ENCODE data around the gene LRP8.

LRP8 gene

GRCh38 chr1:53321366-53321765 is 6.5 kb downstream of the LRP8 start:
- no peak for DNase-seq

DNA sequence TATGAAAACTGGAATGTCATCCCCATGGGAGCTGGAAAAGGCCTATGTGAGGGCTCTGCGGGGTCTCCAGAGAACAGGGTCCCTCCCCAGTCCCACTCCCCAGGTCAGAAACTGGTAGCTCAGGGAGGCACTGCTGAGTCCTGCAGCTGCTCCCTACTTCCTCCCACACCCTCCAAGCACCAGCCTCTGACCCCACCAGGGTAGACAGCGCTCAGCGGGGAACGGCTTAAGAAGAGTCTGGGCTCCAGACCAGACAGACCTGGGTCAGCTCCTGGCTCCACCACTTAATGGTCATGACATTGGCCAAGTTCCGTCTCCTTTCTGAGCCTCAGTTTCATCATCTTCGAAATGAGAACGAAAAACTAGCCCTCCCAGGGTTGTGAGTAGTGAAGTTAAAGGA is 7.2 kb downstream of the LRP8 start:
- no peak for DNase-seq

DNA sequence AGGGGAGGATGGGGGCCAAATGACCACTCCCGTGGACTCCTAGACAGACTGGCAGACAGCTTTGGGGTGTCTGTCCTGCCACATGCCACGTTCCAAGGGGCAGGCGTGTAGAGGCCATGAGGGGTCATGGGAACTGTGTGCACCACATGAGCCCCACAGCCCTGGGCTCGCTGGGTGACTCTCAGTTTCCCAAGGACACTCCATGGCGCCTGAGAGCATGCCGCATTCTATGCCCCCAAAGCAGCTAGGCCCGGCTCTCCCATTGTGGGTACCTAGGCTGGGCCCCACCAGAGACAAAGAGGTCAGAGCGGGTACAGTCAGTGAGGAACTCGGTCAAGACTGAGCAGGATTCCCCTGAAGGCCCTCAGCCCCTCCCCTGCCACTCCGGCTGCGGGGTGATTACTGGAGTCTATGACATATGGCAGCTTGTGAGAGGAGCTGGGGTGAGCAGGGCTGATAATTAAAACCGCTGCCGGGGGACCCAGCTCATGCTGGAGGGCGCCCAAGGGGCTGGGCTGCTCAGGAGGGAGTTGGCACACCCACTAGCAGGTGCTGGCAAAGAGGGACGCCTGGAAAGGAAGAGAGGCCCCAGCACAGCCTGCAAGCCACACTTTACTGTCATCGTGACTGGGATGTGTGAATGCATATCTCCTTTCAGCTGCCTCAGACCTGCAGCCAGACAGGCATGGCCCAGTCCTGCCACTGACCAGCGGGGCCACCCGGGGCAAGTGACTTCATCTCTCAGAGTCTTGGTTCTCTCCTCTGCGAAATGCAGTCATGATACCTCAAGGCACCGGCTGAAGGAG is 8.4 kb downstream of the LRP8 start:
- no peak for DNase-seq

GRCh38 chr1:53317646-53318539 is 10.0 kb downstream of the LRP8 start:
- no peak for DNase-seq

DNA sequence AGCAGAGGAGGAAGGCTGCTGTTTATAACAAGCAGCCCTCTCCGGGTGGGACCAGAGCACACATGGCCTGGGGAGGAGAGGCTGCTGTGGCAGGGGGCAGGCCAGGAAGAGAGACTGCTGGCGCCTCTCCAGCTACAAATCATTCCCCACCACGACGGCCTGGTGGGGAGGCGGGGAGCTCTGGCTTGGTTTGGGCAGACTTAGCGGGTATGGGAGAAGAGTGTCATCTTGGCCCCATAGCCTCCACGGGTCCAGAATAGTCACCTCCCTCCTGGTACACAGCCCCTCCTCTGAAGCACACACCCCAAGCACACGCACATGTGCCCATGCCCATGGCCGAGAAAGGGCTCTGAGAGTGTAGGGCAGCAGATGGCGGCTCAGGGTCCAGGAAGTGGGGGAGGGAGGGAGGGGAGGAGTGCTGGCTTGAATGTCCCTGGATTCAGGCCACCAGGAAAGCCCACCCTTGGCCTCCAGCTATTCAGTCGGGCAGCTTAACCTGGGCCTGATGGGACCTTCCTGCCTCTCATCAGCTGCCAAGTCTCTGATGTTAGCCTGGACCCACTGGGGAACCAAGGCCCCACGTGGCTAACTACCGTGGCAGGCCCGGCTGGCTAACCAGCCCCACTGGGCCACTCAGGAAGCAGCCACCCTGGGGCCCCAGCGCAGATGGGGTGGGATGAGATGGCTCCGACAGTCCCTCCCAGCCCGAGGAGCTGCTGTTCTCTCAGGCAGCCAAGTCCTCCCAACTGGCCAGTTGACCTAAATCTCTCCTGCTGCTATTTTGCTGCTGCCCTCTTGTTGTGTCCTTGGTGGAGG is 10.9 kb downstream of the LRP8 start:
- DNase-seq = no peak

DNA sequence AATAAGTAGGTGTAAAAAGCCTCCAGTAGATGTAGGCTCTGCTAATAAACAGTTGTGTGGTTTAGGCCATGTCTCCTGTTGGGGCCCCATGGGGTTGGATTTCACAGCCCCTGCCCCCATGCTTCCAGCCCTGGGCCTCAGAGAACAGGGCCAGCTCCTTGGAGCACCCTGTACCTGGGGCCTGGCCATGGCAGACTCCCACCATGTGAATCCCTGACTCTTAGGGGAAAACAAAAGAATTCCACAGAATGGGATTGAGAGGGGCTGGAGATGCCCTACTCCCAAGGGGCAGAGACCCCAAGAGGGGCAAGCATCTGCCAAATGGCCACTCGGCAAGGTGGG is 11.5 kb downstream of the LRP8 start:
- DNase-seq = no peak

GRCh38 chr1:53315456-53316423 is 12.1 kb downstream of the LRP8 start:
- DNase-seq = no peak

GRCh38 chr1:53315046-53315445 is 12.8 kb downstream of the LRP8 start:
- DNase-seq = no peak

GRCh38 chr1:53314606-53315005 is 13.3 kb downstream of the LRP8 start:
- DNase-seq = no peak

GRCh38 chr1:53314096-53314495 is 13.8 kb downstream of the LRP8 start:
- no peak for DNase-seq

DNA sequence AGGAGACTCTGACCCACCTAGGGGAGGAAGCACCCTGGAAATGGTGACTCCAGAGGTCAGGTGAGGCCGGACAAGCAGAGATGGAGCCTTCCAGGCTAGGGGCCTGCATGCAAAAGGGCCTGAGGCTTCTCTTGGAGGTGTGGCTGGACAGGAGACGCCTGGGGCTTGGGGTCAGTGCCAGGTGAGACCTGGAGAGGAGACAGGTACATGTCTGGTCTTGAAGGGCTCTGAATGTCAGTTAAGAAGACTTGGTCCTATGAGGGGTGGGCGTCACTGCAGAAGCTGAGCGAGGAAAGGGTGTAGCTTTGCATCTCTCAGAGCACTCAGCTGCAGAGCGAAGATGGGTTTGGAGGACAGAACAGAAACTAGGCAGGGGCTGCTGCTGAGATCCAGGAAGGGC is 14.3 kb downstream of the LRP8 start:
- no peak for DNase-seq

- DNase-seq = no peak
Observed at GRCh38 chr1:53311702-53312305, 16.1 kb downstream of the LRP8 start.

DNA sequence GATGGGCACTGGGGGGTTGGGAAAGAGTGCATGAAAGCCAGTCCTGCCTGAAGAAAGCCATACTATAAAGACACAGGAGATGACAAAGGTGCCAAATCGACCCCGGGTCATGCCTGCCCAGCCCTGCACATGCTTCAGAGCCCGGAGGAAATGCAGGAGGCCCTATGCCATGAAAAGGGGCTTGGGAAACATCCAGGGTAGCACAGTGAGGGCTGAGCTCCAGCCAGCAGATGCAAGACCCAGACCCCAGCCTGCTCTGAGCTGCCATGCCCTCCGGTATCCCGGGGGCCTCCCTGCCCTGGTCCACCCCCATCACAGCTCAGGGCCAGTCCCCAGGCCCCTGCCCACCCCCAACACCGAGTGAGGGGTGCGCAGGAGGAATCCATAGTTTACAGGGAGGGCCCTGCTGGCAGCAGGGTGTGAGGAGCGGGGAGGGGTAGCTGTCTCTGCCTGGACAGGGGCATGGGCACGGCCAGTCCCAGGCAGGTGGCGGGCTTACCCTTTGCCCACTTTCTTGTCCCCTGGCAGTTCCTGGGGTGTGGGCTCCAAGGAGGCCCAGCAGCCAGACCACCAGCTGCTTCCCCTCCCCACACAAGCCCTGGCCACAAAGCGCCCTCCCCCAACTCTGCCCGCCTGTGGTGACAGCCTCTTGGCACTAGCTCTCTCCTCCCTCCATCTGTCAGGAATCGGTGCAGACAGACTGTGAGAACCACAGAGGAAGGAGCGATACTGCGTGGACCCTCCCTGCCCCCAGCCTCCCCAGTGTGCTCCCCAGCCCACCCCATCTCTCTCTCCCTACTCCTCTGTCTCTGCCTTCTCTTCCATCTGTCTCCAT is 16.8 kb downstream of the LRP8 start:
- DNase-seq = no peak

- no peak for DNase-seq
Observed at GRCh38 chr1:53309802-53310201, 18.1 kb downstream of the LRP8 start.

DNA sequence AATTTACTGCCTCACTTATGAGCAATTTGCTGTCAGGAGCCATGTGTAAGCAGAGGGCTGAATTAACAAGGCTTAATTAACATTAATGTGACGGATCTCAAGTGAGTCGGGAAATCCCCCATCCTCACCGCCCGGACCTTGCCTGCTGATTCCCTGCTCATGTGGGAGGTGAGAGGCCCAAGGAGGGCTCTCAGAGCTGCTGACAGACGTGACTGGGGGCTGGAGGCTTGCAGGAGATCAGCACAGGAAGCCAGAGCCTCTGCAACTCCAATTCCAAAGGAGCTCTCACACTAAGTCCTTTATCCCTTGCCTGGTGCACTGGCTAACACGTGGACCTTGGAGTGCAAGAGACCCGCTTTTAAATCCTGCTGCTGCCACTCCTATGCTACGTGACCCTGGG is 19.4 kb downstream of the LRP8 start:
- DNase-seq = no peak

DNA sequence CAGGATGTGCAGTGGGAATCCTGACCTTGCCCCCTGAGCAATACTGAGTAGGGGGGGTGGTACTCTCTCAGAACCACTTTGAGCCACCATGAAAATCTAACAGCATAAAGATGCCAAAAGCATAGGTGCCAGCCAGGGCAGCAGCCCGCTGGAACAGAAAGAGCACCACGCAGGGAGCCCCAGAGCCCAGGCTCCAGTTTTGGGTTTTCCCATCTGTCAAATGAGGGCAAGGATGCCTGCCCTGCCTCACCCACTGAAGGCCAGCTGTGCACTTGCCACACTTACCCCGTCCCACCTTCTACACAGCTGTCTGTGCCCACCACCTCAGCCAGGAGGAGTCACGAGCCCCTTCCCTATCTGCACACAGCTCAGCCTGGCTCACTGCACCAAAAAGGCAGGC is 20.8 kb downstream of the LRP8 start:
- DNase-seq = no peak

- no peak for DNase-seq
Observed at GRCh38 chr1:53306168-53306567, 21.7 kb downstream of the LRP8 start.

- DNase-seq = no peak
Observed at GRCh38 chr1:53305650-53306049, 22.2 kb downstream of the LRP8 start.

GRCh38 chr1:53304527-53304926 is 23.3 kb downstream of the LRP8 start:
- no peak for DNase-seq

GRCh38 chr1:53303726-53304515 is 23.9 kb downstream of the LRP8 start:
- DNase-seq = no peak
